CD4-positive, alpha-beta T cell treated with Interleukin-15 for 1 hour (primary cell): Measurements from ENCODE around the gene FADD.

Experiments used
- DNase-seq: peaks from one replicate; pipeline ENCODE4 v3.0.0-alpha.2; 2020

Gene FADD

GRCh38 chr11:70202920-70203750 is at the start of gene FADD:
Gene FADD, plus strand, starts transcription at chr11:70203296. Its CDS starts 164 bp downstream, at chr11:70203460.
- DNase-seq, result peak; percentile 93

- DNase-seq, result no peak
Measured at GRCh38 chr11:70155386-70155785, 47.7 kb upstream of the FADD start.

- DNase-seq, result no peak
Measured at GRCh38 chr11:70156291-70157037, 46.6 kb upstream of the FADD start.

- DNase-seq, result no peak
Measured at GRCh38 chr11:70158201-70158600, 44.9 kb upstream of the FADD start.

GRCh38 chr11:70158757-70159389 is 44.2 kb upstream of the FADD start:
- no peak for DNase-seq

GRCh38 chr11:70159627-70160570 is 43.2 kb upstream of the FADD start:
- no peak for DNase-seq

- DNase-seq, result no peak
Measured at GRCh38 chr11:70161043-70161625, 42.0 kb upstream of the FADD start.

GRCh38 chr11:70164705-70165104 is 38.4 kb upstream of the FADD start:
- DNase-seq, result no peak

GRCh38 chr11:70167120-70167519 is 36.0 kb upstream of the FADD start:
- DNase-seq, result no peak

- no peak for DNase-seq
Measured at GRCh38 chr11:70167723-70168404, 35.2 kb upstream of the FADD start.

- no peak for DNase-seq
Measured at GRCh38 chr11:70168405-70168754, 34.7 kb upstream of the FADD start.

GRCh38 chr11:70169127-70169526 is 34.0 kb upstream of the FADD start:
- no peak for DNase-seq

GRCh38 chr11:70169632-70170031 is 33.5 kb upstream of the FADD start:
- DNase-seq, result no peak

GRCh38 chr11:70170596-70171210 is 32.4 kb upstream of the FADD start:
- no peak for DNase-seq

- DNase-seq, result no peak
Measured at GRCh38 chr11:70173018-70173417, 30.1 kb upstream of the FADD start.

- DNase-seq, result no peak
Measured at GRCh38 chr11:70174547-70175235, 28.4 kb upstream of the FADD start.

GRCh38 chr11:70175236-70175698 is 27.8 kb upstream of the FADD start:
- no peak for DNase-seq

GRCh38 chr11:70176940-70177689 is 26.0 kb upstream of the FADD start:
- peak; percentile 34 for DNase-seq

- DNase-seq, result no peak
Measured at GRCh38 chr11:70180906-70181305, 22.2 kb upstream of the FADD start.

- no peak for DNase-seq
Measured at GRCh38 chr11:70182266-70182665, 20.8 kb upstream of the FADD start.
